GM19467 (cell line): Measurements from ENCODE around the gene HOXC10.

Source experiments
- ATAC-seq: cut with Tn5 transposase; IDR thresholded peaks from one replicate; pipeline ENCODE4 v1.9.1; 2021; ENCODE audit warnings: mild to moderate bottlenecking, moderate library complexity; ENCODE audit not compliant: unreplicated experiment

HOXC10 gene

GRCh38 chr12:53988541-53989226 is 3.7 kb downstream of the HOXC10 start:
- ATAC-seq: no peak

GRCh38 chr12:53989227-53990113 is 4.5 kb downstream of the HOXC10 start:
- no peak for ATAC-seq

GRCh38 chr12:53990311-53991076 is 5.5 kb downstream of the HOXC10 start:
- no peak for ATAC-seq

- no peak for ATAC-seq
These were observed 6.1 kb downstream of the HOXC10 start for GRCh38 chr12:53991077-53991460.

- no peak for ATAC-seq
These were observed 7.5 kb downstream of the HOXC10 start for GRCh38 chr12:53992377-53992889.

- ATAC-seq: no peak
These were observed 8.4 kb downstream of the HOXC10 start for GRCh38 chr12:53993162-53994008.

- no peak for ATAC-seq
These were observed 9.0 kb downstream of the HOXC10 start for GRCh38 chr12:53994009-53994263.

- ATAC-seq: no peak
These were observed 9.5 kb downstream of the HOXC10 start for GRCh38 chr12:53994264-53995001.

- no peak for ATAC-seq
These were observed 10.0 kb downstream of the HOXC10 start for GRCh38 chr12:53995002-53995377.

GRCh38 chr12:53995378-53996239 is 10.7 kb downstream of the HOXC10 start:
- ATAC-seq: no peak

GRCh38 chr12:53996240-53997203 is 11.6 kb downstream of the HOXC10 start:
- no peak for ATAC-seq

- no peak for ATAC-seq
These were observed 12.5 kb downstream of the HOXC10 start for GRCh38 chr12:53997204-53998109.

- ATAC-seq: no peak
These were observed 13.4 kb downstream of the HOXC10 start for GRCh38 chr12:53998110-53998899.

GRCh38 chr12:53998900-53999236 is 13.9 kb downstream of the HOXC10 start:
- ATAC-seq: no peak

- no peak for ATAC-seq
These were observed 14.7 kb downstream of the HOXC10 start for GRCh38 chr12:53999559-54000115.
